Measurements from ENCODE around the gene LCE2B. TPM values are rescaled to one million over a fixed set of nuclear protein-coding genes. Genes with fewer than 3 reads are reported as not detected.

Gene LCE2B
- total RNA-seq, 1 donor from 2014 or later: not detected

- no peak for DNase-seq (ENCODE audit: low read depth in 2 of 2)
Measured at GRCh38 chr1:152735648-152736047, 49.7 kb downstream of the LCE2B start.

Other genes with a start within 250 kb of the LCE2B start
- gene LCE5A, start 175.3 kb upstream of the LCE2B start, total RNA-seq: not detected in 2 replicates
- not detected in 2 replicates for gene CRCT1, start 171.6 kb upstream of the LCE2B start, total RNA-seq
- not detected in 2 replicates for gene LCE3E, start 119.3 kb upstream of the LCE2B start, total RNA-seq
- not detected in 2 replicates for gene LCE3D, start 105.6 kb upstream of the LCE2B start, total RNA-seq
- gene LCE3C, start 85.9 kb upstream of the LCE2B start, total RNA-seq: not detected in 2 replicates
- not detected in 2 replicates for gene LCE3B, start 72.3 kb upstream of the LCE2B start, total RNA-seq
- not detected in 2 replicates for gene LCE3A, start 63.0 kb upstream of the LCE2B start, total RNA-seq
- gene LCE2D, start 22.7 kb upstream of the LCE2B start, total RNA-seq: not detected in 2 replicates
- not detected in 2 replicates for gene LCE2C, start 10.8 kb upstream of the LCE2B start, total RNA-seq
- gene LCE2A, start 12.2 kb downstream of the LCE2B start, total RNA-seq: not detected in 2 replicates
- gene LCE4A, start 22.0 kb downstream of the LCE2B start, total RNA-seq: not detected in 2 replicates
- gene KPRP, start 71.9 kb downstream of the LCE2B start, total RNA-seq: not detected in 2 replicates
- not detected in 2 replicates for gene LCE1F, start 89.0 kb downstream of the LCE2B start, total RNA-seq
- gene LCE1E, start 100.1 kb downstream of the LCE2B start, total RNA-seq: not detected in 2 replicates
- not detected in 2 replicates for gene LCE1D, start 110.6 kb downstream of the LCE2B start, total RNA-seq
- not detected in 2 replicates for gene LCE1C, start 120.5 kb downstream of the LCE2B start, total RNA-seq
- not detected in 2 replicates for gene LCE1B, start 125.8 kb downstream of the LCE2B start, total RNA-seq
- gene LCE1A, start 141.3 kb downstream of the LCE2B start, total RNA-seq: not detected in 2 replicates
- gene LCE6A, start 156.7 kb downstream of the LCE2B start, total RNA-seq: not detected in 2 replicates
- not detected in 2 replicates for gene LCE7A, start 173.9 kb downstream of the LCE2B start, total RNA-seq
- not detected in 2 replicates for gene SMCP, start 192.2 kb downstream of the LCE2B start, total RNA-seq
- not detected in 2 replicates for gene IVL, start 222.4 kb downstream of the LCE2B start, total RNA-seq